ENCODE data around the gene KCTD5.

DNA sequence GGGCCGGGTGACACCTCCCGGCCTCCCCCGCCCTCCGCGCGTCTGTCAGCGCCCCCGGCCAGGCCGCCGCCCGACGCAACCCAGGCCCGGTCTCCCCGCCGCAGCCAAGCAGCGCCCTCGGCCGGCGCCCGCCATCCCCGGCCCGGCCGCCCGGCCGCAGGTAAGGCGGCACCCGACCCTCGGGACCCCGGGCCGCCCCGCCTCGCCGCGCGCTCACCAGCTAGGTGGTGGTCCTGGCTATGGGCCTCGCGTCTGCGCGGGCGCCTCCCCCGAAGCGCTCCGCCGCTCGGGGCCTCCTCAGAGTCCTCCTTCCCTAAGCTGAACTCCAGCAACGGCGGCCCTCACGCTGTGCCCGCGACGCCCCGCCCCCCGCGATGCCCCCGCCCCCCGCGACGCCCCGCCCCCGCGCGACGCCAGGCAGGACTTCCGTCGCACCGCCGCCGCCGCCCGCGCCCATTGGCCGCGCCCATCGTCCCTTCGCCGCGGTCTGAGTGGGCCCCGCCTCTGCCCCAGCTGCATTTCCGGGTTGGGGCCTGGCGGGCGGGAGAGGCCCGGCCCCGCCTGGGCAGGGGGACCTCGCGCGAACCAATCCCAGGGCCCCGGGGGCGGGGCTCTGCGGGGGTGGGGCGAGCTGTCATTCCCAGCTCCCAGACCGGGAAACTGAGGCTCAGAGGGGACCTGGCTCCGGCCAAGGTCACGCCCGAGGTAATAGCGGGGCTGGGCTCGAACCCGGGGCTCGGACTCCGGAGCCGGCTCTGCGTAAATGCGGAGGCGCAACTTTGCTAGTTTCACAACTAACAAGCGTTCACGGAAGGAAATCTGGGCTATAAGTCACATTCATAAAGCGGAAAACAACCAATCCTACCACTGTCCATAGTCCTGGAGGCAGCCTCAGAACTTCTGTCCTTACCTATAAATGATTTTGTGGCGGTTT is 9.0 kb upstream of the KCTD5 start:
- TF ChIP-seq POLR2AphosphoS5 (IDR thresholded peaks at IDR 0.05) (peak; percentile 57), EZH2 (IDR thresholded peaks at IDR 0.05; ENCODE audit: borderline replicate concordance, insufficient read depth, low read length, poor library complexity, severe bottlenecking) (no peak), SMC3 (conservative IDR thresholded peaks at IDR 0.05; ENCODE audit: poor library complexity) (no peak), RAD21 (conservative IDR thresholded peaks at IDR 0.05) (no peak)
- TF ChIP-seq, protein P1, sequence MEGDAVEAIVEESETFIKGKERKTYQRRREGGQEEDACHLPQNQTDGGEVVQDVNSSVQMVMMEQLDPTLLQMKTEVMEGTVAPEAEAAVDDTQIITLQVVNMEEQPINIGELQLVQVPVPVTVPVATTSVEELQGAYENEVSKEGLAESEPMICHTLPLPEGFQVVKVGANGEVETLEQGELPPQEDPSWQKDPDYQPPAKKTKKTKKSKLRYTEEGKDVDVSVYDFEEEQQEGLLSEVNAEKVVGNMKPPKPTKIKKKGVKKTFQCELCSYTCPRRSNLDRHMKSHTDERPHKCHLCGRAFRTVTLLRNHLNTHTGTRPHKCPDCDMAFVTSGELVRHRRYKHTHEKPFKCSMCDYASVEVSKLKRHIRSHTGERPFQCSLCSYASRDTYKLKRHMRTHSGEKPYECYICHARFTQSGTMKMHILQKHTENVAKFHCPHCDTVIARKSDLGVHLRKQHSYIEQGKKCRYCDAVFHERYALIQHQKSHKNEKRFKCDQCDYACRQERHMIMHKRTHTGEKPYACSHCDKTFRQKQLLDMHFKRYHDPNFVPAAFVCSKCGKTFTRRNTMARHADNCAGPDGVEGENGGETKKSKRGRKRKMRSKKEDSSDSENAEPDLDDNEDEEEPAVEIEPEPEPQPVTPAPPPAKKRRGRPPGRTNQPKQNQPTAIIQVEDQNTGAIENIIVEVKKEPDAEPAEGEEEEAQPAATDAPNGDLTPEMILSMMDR (IDR thresholded peaks at IDR 0.05; ENCODE audit: poor library complexity, severe bottlenecking): no peak
- TF ChIP-seq, protein P2, sequence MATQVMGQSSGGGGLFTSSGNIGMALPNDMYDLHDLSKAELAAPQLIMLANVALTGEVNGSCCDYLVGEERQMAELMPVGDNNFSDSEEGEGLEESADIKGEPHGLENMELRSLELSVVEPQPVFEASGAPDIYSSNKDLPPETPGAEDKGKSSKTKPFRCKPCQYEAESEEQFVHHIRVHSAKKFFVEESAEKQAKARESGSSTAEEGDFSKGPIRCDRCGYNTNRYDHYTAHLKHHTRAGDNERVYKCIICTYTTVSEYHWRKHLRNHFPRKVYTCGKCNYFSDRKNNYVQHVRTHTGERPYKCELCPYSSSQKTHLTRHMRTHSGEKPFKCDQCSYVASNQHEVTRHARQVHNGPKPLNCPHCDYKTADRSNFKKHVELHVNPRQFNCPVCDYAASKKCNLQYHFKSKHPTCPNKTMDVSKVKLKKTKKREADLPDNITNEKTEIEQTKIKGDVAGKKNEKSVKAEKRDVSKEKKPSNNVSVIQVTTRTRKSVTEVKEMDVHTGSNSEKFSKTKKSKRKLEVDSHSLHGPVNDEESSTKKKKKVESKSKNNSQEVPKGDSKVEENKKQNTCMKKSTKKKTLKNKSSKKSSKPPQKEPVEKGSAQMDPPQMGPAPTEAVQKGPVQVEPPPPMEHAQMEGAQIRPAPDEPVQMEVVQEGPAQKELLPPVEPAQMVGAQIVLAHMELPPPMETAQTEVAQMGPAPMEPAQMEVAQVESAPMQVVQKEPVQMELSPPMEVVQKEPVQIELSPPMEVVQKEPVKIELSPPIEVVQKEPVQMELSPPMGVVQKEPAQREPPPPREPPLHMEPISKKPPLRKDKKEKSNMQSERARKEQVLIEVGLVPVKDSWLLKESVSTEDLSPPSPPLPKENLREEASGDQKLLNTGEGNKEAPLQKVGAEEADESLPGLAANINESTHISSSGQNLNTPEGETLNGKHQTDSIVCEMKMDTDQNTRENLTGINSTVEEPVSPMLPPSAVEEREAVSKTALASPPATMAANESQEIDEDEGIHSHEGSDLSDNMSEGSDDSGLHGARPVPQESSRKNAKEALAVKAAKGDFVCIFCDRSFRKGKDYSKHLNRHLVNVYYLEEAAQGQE (IDR thresholded peaks at IDR 0.05; ENCODE audit: borderline replicate concordance): no peak

Measured in neural cell (in vitro differentiated cells).